ENCODE data around the gene PAPOLG.

PAPOLG gene

GRCh38 chr2:60779426-60779825 is 23.4 kb downstream of the PAPOLG start:
- Histone ChIP-seq H3K36me3 (ENCODE audit: insufficient read depth, low read length) (peaks cover 86% of the 10 kb centered on the region), H3K79me2 (ENCODE audit: insufficient read depth, low read length) (no peaks in the 10 kb centered on the region), H3K27me3 (ENCODE audit: insufficient read depth, low read length) (no peaks in the 10 kb centered on the region), H3K27ac (ENCODE audit: low read depth, low read length, poor library complexity, severe bottlenecking) (no peak overlapping the region), H3F3A (ENCODE audit: insufficient read depth, low read length) (no peaks in the 10 kb centered on the region; the same call in 1 of the 2 replicates), H3K9me3 (ENCODE audit: low read length) (no peaks in the 10 kb centered on the region), H3K4me3 (ENCODE audit: low read depth, low read length, poor library complexity, severe bottlenecking) (no peak overlapping the region), H3K9me2 (ENCODE audit: low read depth, low read length) (no peaks in the 10 kb centered on the region), H2AFZ (ENCODE audit: low read length) (no peak overlapping the region), H4K20me1 (ENCODE audit: insufficient read depth, low read length) (no peaks in the 10 kb centered on the region), H3K4me1 (ENCODE audit: insufficient read depth, low read length, severe bottlenecking) (no peaks in the 10 kb centered on the region), H3K4me2 (ENCODE audit: low read length) (no peak overlapping the region), H3K9ac (ENCODE audit: low read length) (no peak overlapping the region)
- TF ChIP-seq CTCF (IDR thresholded peaks at IDR 0.05; ENCODE audit: low read length) (no peak), EZH2 (IDR thresholded peaks at IDR 0.05; ENCODE audit: borderline replicate concordance, low read length) (no peak)

- Histone ChIP-seq H3K9me3 (ENCODE audit: low read length) (no peaks in the 10 kb centered on the region), H3K36me3 (ENCODE audit: insufficient read depth, low read length) (peaks cover 86% of the 10 kb centered on the region), H3K9ac (ENCODE audit: low read length) (no peak overlapping the region), H3K4me1 (ENCODE audit: insufficient read depth, low read length, severe bottlenecking) (no peaks in the 10 kb centered on the region), H3K4me2 (ENCODE audit: low read length) (no peak overlapping the region), H3F3A (ENCODE audit: insufficient read depth, low read length) (no peaks in the 10 kb centered on the region; the same call in 1 of the 2 replicates), H4K20me1 (ENCODE audit: insufficient read depth, low read length) (no peaks in the 10 kb centered on the region), H3K27ac (ENCODE audit: low read depth, low read length, poor library complexity, severe bottlenecking) (no peak overlapping the region), H3K4me3 (ENCODE audit: low read depth, low read length, poor library complexity, severe bottlenecking) (no peak overlapping the region), H3K9me2 (ENCODE audit: low read depth, low read length) (no peaks in the 10 kb centered on the region), H3K27me3 (ENCODE audit: insufficient read depth, low read length) (no peaks in the 10 kb centered on the region), H3K79me2 (ENCODE audit: insufficient read depth, low read length) (no peaks in the 10 kb centered on the region), H2AFZ (ENCODE audit: low read length) (no peak overlapping the region)
- TF ChIP-seq CTCF (IDR thresholded peaks at IDR 0.05; ENCODE audit: low read length) = no peak
- no peak for TF ChIP-seq EZH2 (IDR thresholded peaks at IDR 0.05; ENCODE audit: borderline replicate concordance, low read length)
Observed at GRCh38 chr2:60780721-60781120, 24.7 kb downstream of the PAPOLG start.

GRCh38 chr2:60793169-60793568 is 37.1 kb downstream of the PAPOLG start:
- Histone ChIP-seq H3K9ac (ENCODE audit: low read length) (no peak overlapping the region), H3K4me1 (ENCODE audit: insufficient read depth, low read length, severe bottlenecking) (peaks cover 27% of the 10 kb centered on the region), H3K27ac (ENCODE audit: low read depth, low read length, poor library complexity, severe bottlenecking) (no peak overlapping the region), H3K36me3 (ENCODE audit: insufficient read depth, low read length) (peaks cover 72% of the 10 kb centered on the region), H4K20me1 (ENCODE audit: insufficient read depth, low read length) (no peaks in the 10 kb centered on the region), H3K9me3 (ENCODE audit: low read length) (no peaks in the 10 kb centered on the region), H2AFZ (ENCODE audit: low read length) (no peak overlapping the region), H3F3A (ENCODE audit: insufficient read depth, low read length) (peaks cover 8% of the 10 kb centered on the region), H3K4me2 (ENCODE audit: low read length) (no peak overlapping the region), H3K27me3 (ENCODE audit: insufficient read depth, low read length) (no peaks in the 10 kb centered on the region), H3K4me3 (ENCODE audit: low read depth, low read length, poor library complexity, severe bottlenecking) (no peak overlapping the region), H3K79me2 (ENCODE audit: insufficient read depth, low read length) (no peaks in the 10 kb centered on the region), H3K9me2 (ENCODE audit: low read depth, low read length) (no peaks in the 10 kb centered on the region)
- TF ChIP-seq EZH2 (IDR thresholded peaks at IDR 0.05; ENCODE audit: borderline replicate concordance, low read length) (no peak), CTCF (IDR thresholded peaks at IDR 0.05; ENCODE audit: low read length) (no peak)

Data from OCI-LY1 (cell line).